ENCODE results near the gene MDM4.
"Not testable (repeated sequence)": the region's sequence is repeated elsewhere in the genome, so short reads cannot be mapped to it uniquely, and the experiment has no call there.

DNA sequence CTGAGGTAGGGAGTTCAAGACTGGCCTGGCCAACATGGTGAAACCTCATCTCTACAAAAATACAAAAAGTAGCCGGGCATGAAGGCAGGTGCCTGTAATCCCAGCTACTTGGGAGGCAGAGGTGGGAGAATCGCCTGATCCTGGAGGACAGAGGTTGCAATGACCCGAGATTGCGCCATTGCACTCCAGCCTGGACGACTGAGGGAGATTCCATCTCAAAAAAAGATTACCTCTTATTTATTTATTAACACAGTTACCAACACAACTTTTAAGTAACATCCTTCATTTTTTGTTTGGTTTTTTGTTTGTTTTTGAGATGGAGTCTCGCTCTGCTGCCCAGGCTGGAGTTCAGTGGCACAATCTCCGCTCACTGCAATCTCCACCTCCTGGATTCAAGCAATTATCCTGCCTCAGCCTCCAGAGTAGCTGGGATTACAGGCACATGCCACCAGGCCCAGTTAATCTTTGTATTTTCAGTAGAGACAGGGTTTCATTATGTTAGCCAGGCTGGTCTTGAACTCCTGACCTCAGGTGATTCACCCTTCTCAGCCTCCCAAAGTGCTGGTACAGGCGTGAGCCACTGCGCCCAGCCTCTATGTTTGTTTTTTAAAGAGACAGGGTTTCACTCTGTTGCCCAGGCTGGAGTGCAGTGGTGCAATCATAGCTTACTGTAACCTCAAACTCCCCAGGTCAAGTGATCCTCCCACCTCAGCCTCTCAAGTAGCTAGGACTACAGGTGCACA, 29.5 kb upstream of the MDM4 start:
- TF ChIP-seq, protein P1, sequence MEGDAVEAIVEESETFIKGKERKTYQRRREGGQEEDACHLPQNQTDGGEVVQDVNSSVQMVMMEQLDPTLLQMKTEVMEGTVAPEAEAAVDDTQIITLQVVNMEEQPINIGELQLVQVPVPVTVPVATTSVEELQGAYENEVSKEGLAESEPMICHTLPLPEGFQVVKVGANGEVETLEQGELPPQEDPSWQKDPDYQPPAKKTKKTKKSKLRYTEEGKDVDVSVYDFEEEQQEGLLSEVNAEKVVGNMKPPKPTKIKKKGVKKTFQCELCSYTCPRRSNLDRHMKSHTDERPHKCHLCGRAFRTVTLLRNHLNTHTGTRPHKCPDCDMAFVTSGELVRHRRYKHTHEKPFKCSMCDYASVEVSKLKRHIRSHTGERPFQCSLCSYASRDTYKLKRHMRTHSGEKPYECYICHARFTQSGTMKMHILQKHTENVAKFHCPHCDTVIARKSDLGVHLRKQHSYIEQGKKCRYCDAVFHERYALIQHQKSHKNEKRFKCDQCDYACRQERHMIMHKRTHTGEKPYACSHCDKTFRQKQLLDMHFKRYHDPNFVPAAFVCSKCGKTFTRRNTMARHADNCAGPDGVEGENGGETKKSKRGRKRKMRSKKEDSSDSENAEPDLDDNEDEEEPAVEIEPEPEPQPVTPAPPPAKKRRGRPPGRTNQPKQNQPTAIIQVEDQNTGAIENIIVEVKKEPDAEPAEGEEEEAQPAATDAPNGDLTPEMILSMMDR (IDR thresholded peaks at IDR 0.05), result not testable (repeated sequence)
- TF ChIP-seq, protein P2, sequence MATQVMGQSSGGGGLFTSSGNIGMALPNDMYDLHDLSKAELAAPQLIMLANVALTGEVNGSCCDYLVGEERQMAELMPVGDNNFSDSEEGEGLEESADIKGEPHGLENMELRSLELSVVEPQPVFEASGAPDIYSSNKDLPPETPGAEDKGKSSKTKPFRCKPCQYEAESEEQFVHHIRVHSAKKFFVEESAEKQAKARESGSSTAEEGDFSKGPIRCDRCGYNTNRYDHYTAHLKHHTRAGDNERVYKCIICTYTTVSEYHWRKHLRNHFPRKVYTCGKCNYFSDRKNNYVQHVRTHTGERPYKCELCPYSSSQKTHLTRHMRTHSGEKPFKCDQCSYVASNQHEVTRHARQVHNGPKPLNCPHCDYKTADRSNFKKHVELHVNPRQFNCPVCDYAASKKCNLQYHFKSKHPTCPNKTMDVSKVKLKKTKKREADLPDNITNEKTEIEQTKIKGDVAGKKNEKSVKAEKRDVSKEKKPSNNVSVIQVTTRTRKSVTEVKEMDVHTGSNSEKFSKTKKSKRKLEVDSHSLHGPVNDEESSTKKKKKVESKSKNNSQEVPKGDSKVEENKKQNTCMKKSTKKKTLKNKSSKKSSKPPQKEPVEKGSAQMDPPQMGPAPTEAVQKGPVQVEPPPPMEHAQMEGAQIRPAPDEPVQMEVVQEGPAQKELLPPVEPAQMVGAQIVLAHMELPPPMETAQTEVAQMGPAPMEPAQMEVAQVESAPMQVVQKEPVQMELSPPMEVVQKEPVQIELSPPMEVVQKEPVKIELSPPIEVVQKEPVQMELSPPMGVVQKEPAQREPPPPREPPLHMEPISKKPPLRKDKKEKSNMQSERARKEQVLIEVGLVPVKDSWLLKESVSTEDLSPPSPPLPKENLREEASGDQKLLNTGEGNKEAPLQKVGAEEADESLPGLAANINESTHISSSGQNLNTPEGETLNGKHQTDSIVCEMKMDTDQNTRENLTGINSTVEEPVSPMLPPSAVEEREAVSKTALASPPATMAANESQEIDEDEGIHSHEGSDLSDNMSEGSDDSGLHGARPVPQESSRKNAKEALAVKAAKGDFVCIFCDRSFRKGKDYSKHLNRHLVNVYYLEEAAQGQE (IDR thresholded peaks at IDR 0.05; ENCODE audit: insufficient read depth in 1 of 2, low read depth in 2 of 2, low read length in 1 of 2), result not testable (repeated sequence)
- TF ChIP-seq TCF7L2, POLR2AphosphoS5 (IDR thresholded peaks at IDR 0.05; ENCODE audit: low read depth, low read length): not testable (repeated sequence)
